ENCODE results near the gene KIAA1671. TPM values are rescaled to one million over a fixed set of nuclear protein-coding genes. Genes with fewer than 3 reads are reported as not detected.

Gene KIAA1671
- total and polyA plus RNA-seq, 2 of the 13 experiments (the other 11 are each of a cell fraction or from before 2014, with no cell fraction given), result 13.5 to 13.6 TPM

DNA sequence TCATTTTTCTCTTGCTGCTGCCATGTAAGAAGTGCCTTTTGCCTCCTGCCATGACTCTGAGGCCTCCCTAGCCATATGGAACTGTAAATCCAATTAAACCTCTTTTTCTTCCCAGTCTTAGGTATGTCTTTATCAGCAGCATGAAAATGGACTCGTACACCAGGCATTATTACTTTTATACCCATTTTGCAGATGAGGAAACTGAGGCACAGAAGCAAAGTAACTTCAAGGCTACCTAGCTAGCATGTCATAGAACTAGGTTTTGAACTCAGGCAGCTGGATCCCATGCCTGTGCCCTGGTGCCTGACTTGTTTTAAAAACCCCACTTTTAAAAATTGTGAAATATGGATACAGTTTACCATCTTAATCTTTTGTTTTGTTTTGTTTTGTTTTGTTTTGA is 25.8 kb downstream of the KIAA1671 start:
- H4K20me1 ChIP-seq (ENCODE audit: insufficient read depth, low read length), result no peaks in the 10 kb centered on the region
- intact Hi-C loops (cut with micrococcal nuclease; ENCODE audit: unreplicated experiment), result no loop called here
- no peak overlapping the region for H3K4me2 ChIP-seq (ENCODE audit: low read depth, low read length)
- in situ Hi-C loops (cut with HindIII; ENCODE audit: extremely low pct_ligation_motif_present, low pct_unique_long_range_greater_than_20kb), result no loop called here
- WGBS (ENCODE audit: low lambda C conversion rate), result 82% methylated on average over 1 of the region's 1 CpG
- no peaks in the 10 kb centered on the region for H3K27me3 ChIP-seq (ENCODE audit: control insufficient read depth in 1 of 2, insufficient read depth in 2 of 2, low read length in 2 of 2)
- H2AFZ ChIP-seq (ENCODE audit: low read length), result no peak overlapping the region
- H3K9ac ChIP-seq (ENCODE audit: insufficient read depth, low read depth, low read length), result no peak overlapping the region
- ChIA-PET POLR2A (no interaction called here), CTCF (ENCODE audit: low intra/inter-chr PET ratio, low total read pairs) (no interaction called here)
- ATAC-seq, result no peak
- no TSS peak for BruUV-seq (replicated peaks)
- no peak for FAIRE-seq
- TF ChIP-seq KAT2B (IDR thresholded peaks at IDR 0.05; ENCODE audit: borderline replicate concordance, low read depth, low read length), result no peak
- TF ChIP-seq ZNF629 (CRISPR knock-in tag; conservative IDR thresholded peaks at IDR 0.05), result peak; percentile 84
- H3K4me3 ChIP-seq (replicated peaks in 1 of 3; ENCODE audit: insufficient read depth in 1 of 3, low read depth in 2 of 3, low read length in 3 of 3), result no peak overlapping the region
- no peak for DNase-seq (ENCODE audit: low spot score)
- H3K36me3 ChIP-seq (replicated peaks in 1 of 2; ENCODE audit: control insufficient read depth in 1 of 2, insufficient read depth in 2 of 2, low read length in 2 of 2), result peaks cover 0 to 1% of the 10 kb centered on the region in 2 experiments; a peak in 2 of 5 replicates
- no peaks in the 10 kb centered on the region for H3K9me3 ChIP-seq (ENCODE audit: low read length)
- H3K27ac ChIP-seq (ENCODE audit: extremely low read length, insufficient read depth, low read length), result no peak overlapping the region
- peaks cover 19% of the 10 kb centered on the region for H3K4me1 ChIP-seq (ENCODE audit: insufficient read depth, low read length)
- peaks cover 3% of the 10 kb centered on the region for H3K79me2 ChIP-seq (ENCODE audit: insufficient read depth, low read length)

DNA sequence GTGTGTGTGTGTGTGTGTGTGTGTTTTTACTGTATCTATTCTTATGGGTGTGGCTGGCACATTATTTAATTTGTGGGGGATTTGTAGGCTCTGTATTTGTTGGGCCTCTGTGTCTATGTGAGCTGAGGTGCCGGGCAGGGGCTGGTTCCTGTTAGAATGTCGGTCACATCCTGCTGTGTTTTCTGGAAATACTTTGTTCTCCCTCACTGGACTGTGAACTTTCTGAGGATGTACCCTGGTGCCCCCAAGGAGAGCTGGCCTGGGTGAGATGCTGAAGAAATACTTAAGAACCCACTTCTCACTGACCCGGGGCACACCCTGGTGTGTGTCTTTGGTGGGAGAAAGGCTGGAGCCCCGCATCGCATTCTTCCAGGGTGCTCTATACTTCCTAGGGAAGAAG is 28.6 kb downstream of the KIAA1671 start:
- FAIRE-seq (no peak), DNase-seq (ENCODE audit: low spot score) (no peak), ATAC-seq (no peak)
- Histone ChIP-seq H3K36me3 (replicated peaks in 1 of 2; ENCODE audit: control insufficient read depth in 1 of 2, insufficient read depth in 2 of 2, low read length in 2 of 2) (peaks cover 0 to 1% of the 10 kb centered on the region in 2 experiments; a peak in 2 of 5 replicates), H3K4me3 (replicated peaks in 1 of 3; ENCODE audit: insufficient read depth in 1 of 3, low read depth in 2 of 3, low read length in 3 of 3) (no peak overlapping the region), H3K27me3 (ENCODE audit: control insufficient read depth in 1 of 2, insufficient read depth in 2 of 2, low read length in 2 of 2) (no peaks in the 10 kb centered on the region), H3K27ac (ENCODE audit: extremely low read length, insufficient read depth, low read length) (no peak overlapping the region), H3K79me2 (ENCODE audit: insufficient read depth, low read length) (peaks cover 7% of the 10 kb centered on the region), H3K9me3 (ENCODE audit: low read length) (no peaks in the 10 kb centered on the region), H3K4me2 (ENCODE audit: low read depth, low read length) (no peak overlapping the region), H2AFZ (ENCODE audit: low read length) (no peak overlapping the region), H3K4me1 (ENCODE audit: insufficient read depth, low read length) (peaks cover 5% of the 10 kb centered on the region), H4K20me1 (ENCODE audit: insufficient read depth, low read length) (no peaks in the 10 kb centered on the region), H3K9ac (ENCODE audit: insufficient read depth, low read depth, low read length) (no peak overlapping the region)
- no TSS peak for BruUV-seq (replicated peaks)
- ChIA-PET CTCF (ENCODE audit: low intra/inter-chr PET ratio, low total read pairs) (no interaction called here), POLR2A (no interaction called here)
- 86% methylated on average over 3 of the region's 5 CpGs for WGBS (ENCODE audit: low lambda C conversion rate)
- in situ Hi-C loops (cut with HindIII; ENCODE audit: extremely low pct_ligation_motif_present, low pct_unique_long_range_greater_than_20kb) (no loop called here), intact Hi-C loops (cut with micrococcal nuclease; ENCODE audit: unreplicated experiment) (no loop called here)
- TF ChIP-seq SP5 (CRISPR knock-in tag; IDR thresholded peaks at IDR 0.05; ENCODE audit: borderline replicate concordance, low read depth) (no peak), HMG20B (CRISPR knock-in tag; conservative IDR thresholded peaks at IDR 0.05) (no peak), NPAS2 (CRISPR knock-in tag; IDR thresholded peaks at IDR 0.05; ENCODE audit: borderline replicate concordance) (no peak), ZNF747 (CRISPR knock-in tag; IDR thresholded peaks at IDR 0.05; ENCODE audit: borderline replicate concordance) (no peak), FOXK2 (IDR thresholded peaks at IDR 0.05) (no peak)
- TF ChIP-seq, protein P1, sequence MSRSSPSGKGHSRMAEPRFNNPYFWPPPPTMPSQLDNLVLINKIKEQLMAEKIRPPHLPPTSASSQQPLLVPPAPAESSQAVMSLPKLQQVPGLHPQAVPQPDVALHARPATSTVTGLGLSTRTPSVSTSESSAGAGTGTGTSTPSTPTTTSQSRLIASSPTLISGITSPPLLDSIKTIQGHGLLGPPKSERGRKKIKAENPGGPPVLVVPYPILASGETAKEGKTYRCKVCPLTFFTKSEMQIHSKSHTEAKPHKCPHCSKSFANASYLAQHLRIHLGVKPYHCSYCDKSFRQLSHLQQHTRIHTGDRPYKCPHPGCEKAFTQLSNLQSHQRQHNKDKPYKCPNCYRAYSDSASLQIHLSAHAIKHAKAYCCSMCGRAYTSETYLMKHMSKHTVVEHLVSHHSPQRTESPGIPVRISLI (CRISPR knock-in tag; IDR thresholded peaks at IDR 0.05; ENCODE audit: borderline replicate concordance), result no peak
- TF ChIP-seq, protein P2, sequence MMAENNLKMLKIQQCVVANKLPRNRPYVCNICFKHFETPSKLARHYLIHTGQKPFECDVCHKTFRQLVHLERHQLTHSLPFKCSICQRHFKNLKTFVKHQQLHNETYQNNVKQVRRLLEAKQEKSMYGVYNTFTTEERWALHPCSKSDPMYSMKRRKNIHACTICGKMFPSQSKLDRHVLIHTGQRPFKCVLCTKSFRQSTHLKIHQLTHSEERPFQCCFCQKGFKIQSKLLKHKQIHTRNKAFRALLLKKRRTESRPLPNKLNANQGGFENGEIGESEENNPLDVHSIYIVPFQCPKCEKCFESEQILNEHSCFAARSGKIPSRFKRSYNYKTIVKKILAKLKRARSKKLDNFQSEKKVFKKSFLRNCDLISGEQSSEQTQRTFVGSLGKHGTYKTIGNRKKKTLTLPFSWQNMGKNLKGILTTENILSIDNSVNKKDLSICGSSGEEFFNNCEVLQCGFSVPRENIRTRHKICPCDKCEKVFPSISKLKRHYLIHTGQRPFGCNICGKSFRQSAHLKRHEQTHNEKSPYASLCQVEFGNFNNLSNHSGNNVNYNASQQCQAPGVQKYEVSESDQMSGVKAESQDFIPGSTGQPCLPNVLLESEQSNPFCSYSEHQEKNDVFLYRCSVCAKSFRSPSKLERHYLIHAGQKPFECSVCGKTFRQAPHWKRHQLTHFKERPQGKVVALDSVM (CRISPR knock-in tag; IDR thresholded peaks at IDR 0.05), result no peak
- TF ChIP-seq, protein P3, sequence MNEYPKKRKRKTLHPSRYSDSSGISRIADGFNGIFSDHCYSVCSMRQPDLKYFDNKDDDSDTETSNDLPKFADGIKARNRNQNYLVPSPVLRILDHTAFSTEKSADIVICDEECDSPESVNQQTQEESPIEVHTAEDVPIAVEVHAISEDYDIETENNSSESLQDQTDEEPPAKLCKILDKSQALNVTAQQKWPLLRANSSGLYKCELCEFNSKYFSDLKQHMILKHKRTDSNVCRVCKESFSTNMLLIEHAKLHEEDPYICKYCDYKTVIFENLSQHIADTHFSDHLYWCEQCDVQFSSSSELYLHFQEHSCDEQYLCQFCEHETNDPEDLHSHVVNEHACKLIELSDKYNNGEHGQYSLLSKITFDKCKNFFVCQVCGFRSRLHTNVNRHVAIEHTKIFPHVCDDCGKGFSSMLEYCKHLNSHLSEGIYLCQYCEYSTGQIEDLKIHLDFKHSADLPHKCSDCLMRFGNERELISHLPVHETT (CRISPR knock-in tag; conservative IDR thresholded peaks at IDR 0.05), result no peak
- TF ChIP-seq, protein P4, sequence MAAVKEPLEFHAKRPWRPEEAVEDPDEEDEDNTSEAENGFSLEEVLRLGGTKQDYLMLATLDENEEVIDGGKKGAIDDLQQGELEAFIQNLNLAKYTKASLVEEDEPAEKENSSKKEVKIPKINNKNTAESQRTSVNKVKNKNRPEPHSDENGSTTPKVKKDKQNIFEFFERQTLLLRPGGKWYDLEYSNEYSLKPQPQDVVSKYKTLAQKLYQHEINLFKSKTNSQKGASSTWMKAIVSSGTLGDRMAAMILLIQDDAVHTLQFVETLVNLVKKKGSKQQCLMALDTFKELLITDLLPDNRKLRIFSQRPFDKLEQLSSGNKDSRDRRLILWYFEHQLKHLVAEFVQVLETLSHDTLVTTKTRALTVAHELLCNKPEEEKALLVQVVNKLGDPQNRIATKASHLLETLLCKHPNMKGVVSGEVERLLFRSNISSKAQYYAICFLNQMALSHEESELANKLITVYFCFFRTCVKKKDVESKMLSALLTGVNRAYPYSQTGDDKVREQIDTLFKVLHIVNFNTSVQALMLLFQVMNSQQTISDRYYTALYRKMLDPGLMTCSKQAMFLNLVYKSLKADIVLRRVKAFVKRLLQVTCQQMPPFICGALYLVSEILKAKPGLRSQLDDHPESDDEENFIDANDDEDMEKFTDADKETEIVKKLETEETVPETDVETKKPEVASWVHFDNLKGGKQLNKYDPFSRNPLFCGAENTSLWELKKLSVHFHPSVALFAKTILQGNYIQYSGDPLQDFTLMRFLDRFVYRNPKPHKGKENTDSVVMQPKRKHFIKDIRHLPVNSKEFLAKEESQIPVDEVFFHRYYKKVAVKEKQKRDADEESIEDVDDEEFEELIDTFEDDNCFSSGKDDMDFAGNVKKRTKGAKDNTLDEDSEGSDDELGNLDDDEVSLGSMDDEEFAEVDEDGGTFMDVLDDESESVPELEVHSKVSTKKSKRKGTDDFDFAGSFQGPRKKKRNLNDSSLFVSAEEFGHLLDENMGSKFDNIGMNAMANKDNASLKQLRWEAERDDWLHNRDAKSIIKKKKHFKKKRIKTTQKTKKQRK (IDR thresholded peaks at IDR 0.05; ENCODE audit: low read length), result no peak
